CD4-positive, alpha-beta T cell (primary cell): Measurements from ENCODE around the gene AGAP1. TPM values are rescaled to one million over a fixed set of nuclear protein-coding genes. Genes with fewer than 3 reads are reported as not detected.
"Not testable (repeated sequence)": the region's sequence is repeated elsewhere in the genome, so short reads cannot be mapped to it uniquely, and the experiment has no call there.

Experiments used
- ATAC-seq: fragments of 200-7000 bp; cut with Tn5 transposase; one replicate; pipeline ENCODE4 v1.10.0; 2022; ENCODE audit warnings: mild to moderate bottlenecking; ENCODE audit not compliant: poor library complexity
- CTCF ChIA-PET: fragments of 350-600 bp; sonication (Branson Sonifier 250); formaldehyde crosslinking; loops from one replicate; lab custom pipeline; 2021; ENCODE audit warnings: antibody characterized with exemption, inconsistent platforms; lab: Charles Lee
- POLR2A ChIA-PET: fragments of 350-600 bp; sonication (Branson Sonifier 250); formaldehyde crosslinking; loops from one replicate; lab custom pipeline; 2021; ENCODE audit warnings: antibody characterized with exemption, inconsistent platforms; lab: Charles Lee
- DNase-seq, 14 experiments: peaks; one replicate each; pipeline ENCODE4 v3.0.0-alpha.2; 2013 to 2020; ENCODE audit warnings: mixed read lengths in 2 of 14
- H3K27ac ChIP-seq, 2 donors: one replicate each; pipeline versions ENCODE4 v1.5.1 to v1.7.0; 2013; ENCODE audit warnings: low read length in 2 of 2, low read depth in 1 of 2, mild to moderate bottlenecking in 1 of 2
- H3K27me3 ChIP-seq, 2 experiments: 1 replicate in 1 of 2; 2 replicates in 1 of 2; pipeline versions ENCODE4 v1.6.1 to v1.7.0; 2013; ENCODE audit warnings: low read length in 2 of 2, control low read depth in 1 of 2, mild to moderate bottlenecking in 1 of 2, moderate library complexity in 1 of 2; ENCODE audit not compliant: insufficient read depth in 2 of 2, control insufficient read depth in 1 of 2
- H3K36me3 ChIP-seq: one replicate; pipeline ENCODE4 v1.6.1; 2013; ENCODE audit warnings: low read length, control low read depth; ENCODE audit not compliant: insufficient read depth
- H3K4me1 ChIP-seq: one replicate; pipeline ENCODE4 v1.6.1; 2013; ENCODE audit warnings: low read length, control low read depth; ENCODE audit not compliant: insufficient read depth
- H3K4me3 ChIP-seq: one replicate; pipeline ENCODE4 v1.5.1; 2013; ENCODE audit warnings: mild to moderate bottlenecking, low read length, moderate library complexity
- H3K9me3 ChIP-seq, 2 experiments: 1 replicate in 1 of 2; 2 replicates in 1 of 2; pipeline versions ENCODE4 v1.6.1 to v1.7.0; 2013; ENCODE audit warnings: low read length in 2 of 2, mild to moderate bottlenecking in 2 of 2, control low read depth in 1 of 2, moderate library complexity in 1 of 2; ENCODE audit not compliant: control insufficient read depth in 1 of 2, insufficient read depth in 1 of 2
- H3K27ac Mint-ChIP-seq: one replicate; pipeline ENCODE4 v1.8.0; 2020; ENCODE audit warnings: mixed read lengths
- H3K27me3 Mint-ChIP-seq: one replicate; pipeline ENCODE4 v1.8.0; 2021; ENCODE audit warnings: mixed read lengths
- H3K36me3 Mint-ChIP-seq: one replicate; pipeline ENCODE4 v1.8.0; 2021; ENCODE audit warnings: low read depth, mixed read lengths
- H3K4me1 Mint-ChIP-seq: one replicate; pipeline ENCODE4 v1.8.0; 2021; ENCODE audit warnings: low read depth, mixed read lengths
- H3K4me3 Mint-ChIP-seq: one replicate; pipeline ENCODE4 v1.8.0; 2020; ENCODE audit warnings: mild to moderate bottlenecking, mixed read lengths
- H3K9me3 Mint-ChIP-seq: one replicate; pipeline ENCODE4 v1.8.0; 2020; ENCODE audit warnings: mixed read lengths
- CTCF ChIP-seq: fragments of 200-600 bp; IDR thresholded peaks from one replicate; pipeline ENCODE4 v1.8.0; 2022; ENCODE audit warnings: antibody characterized with exemption, mild to moderate bottlenecking
- intact Hi-C, 2 experiments: fragments of 100-400 bp; cut with DNase I in 1 of 2; cut with micrococcal nuclease in 1 of 2; formaldehyde crosslinking; loops; one replicate each; pipeline versions ENCODE4 v1.15.1 to v1.9.0; 2023 to 2025; cut with DNase I, micrococcal nuclease
- total RNA-seq, 174 experiments: library from RNA in 2 of 174; stranded (reverse) in 2 of 174; gene quantifications; one replicate each; pipeline ENCODE4 v1.2.3 and lab custom pipeline; 2021 to 2026

The AGAP1 gene
- total RNA-seq, 2 experiments from 2014 or later: 2.6 to 3.1 TPM

GRCh38 chr2:235946590-235946989, 452.7 kb downstream of the AGAP1 start:
- ATAC-seq: no peak
- Mint-ChIP-seq H3K4me3 (no peak overlapping the region), H3K4me1 (peaks cover 19% of the 10 kb centered on the region), H3K36me3 (no peaks in the 10 kb centered on the region), H3K27me3 (peaks cover 49% of the 10 kb centered on the region), H3K9me3 (no peaks in the 10 kb centered on the region), H3K27ac (no peak overlapping the region)
- no peak for DNase-seq
- Histone ChIP-seq H3K4me3 (no peak overlapping the region), H3K27ac (no peak overlapping the region), H3K4me1 (peaks cover 7% of the 10 kb centered on the region), H3K36me3 (no peaks in the 10 kb centered on the region), H3K9me3 (peaks cover 0 to 3% of the 10 kb centered on the region in 2 experiments), H3K27me3 (peaks cover 2 to 21% of the 10 kb centered on the region in 2 experiments)
- POLR2A ChIA-PET: no interaction called here
- CTCF ChIA-PET: no interaction called here
- no peak for TF ChIP-seq CTCF
- intact Hi-C loops: no loop called here

- not testable (repeated sequence) for H3K4me3 ChIP-seq, H3K27ac ChIP-seq
These were observed 453.2 kb downstream of the AGAP1 start for GRCh38 chr2:235947055-235947454.

GRCh38 chr2:235949567-235950472, 456.0 kb downstream of the AGAP1 start:
- Histone ChIP-seq H3K27me3 (peaks cover 3 to 30% of the 10 kb centered on the region in 2 experiments), H3K27ac (no peak overlapping the region), H3K4me3 (no peak overlapping the region), H3K9me3 (peaks cover 0 to 8% of the 10 kb centered on the region in 2 experiments), H3K4me1 (peaks cover 14% of the 10 kb centered on the region), H3K36me3 (no peaks in the 10 kb centered on the region)
- no peak for DNase-seq
- intact Hi-C loops: no loop called here
- ATAC-seq: no peak
- Mint-ChIP-seq H3K27me3 (peaks cover 60% of the 10 kb centered on the region), H3K27ac (no peak overlapping the region), H3K4me3 (no peak overlapping the region), H3K4me1 (peaks cover 25% of the 10 kb centered on the region), H3K9me3 (no peaks in the 10 kb centered on the region), H3K36me3 (no peaks in the 10 kb centered on the region)
- CTCF ChIA-PET: no interaction called here
- no peak for TF ChIP-seq CTCF
- POLR2A ChIA-PET: no interaction called here

More at GRCh38 chr2:235947055-235947454, 453.2 kb downstream of the AGAP1 start:
- intact Hi-C loops, ATAC-seq, H3K4me1 ChIP-seq, H3K27ac Mint-ChIP-seq, DNase-seq, H3K9me3 ChIP-seq, CTCF ChIA-PET, H3K4me3 Mint-ChIP-seq, H3K36me3 Mint-ChIP-seq, POLR2A ChIA-PET, H3K36me3 ChIP-seq, H3K9me3 Mint-ChIP-seq: not testable (repeated sequence)
- Mint-ChIP-seq H3K4me1 (peaks cover 23% of the 10 kb centered on the region), H3K27me3 (peaks cover 50% of the 10 kb centered on the region)
- peaks cover 0 to 21% of the 10 kb centered on the region in 2 experiments for H3K27me3 ChIP-seq
